A204.1 (cell line): ENCODE results near the gene KLF12.

ENCODE experiments used
- FAIRE-seq: peaks from 2 replicates; lab custom pipeline; 2012; peaks lifted over from hg19 to GRCh38; lab: Jason Lieb, UNC

The KLF12 gene

GRCh38 chr13:74102691-74103090 lies 31.5 kb downstream of the KLF12 start:
- no peak for FAIRE-seq

DNA sequence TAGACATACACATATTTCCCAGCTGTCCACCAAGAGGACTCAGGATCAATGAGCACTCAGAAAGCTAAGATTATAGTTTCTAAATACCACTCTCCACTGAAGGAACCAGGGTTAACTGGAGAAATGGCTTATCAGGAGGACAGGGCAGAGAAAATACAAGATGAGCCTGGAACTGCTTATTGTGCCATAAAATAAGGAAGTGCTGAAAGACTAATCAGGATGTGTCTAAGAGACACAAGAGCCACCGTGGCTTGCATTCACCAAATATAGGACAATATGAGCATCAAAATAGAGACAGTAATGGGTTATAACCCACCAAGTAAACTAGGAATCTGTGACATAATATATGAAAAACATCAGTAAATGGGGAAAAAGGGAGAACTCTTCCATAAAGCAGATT lies 32.8 kb downstream of the KLF12 start:
- FAIRE-seq = no peak

DNA sequence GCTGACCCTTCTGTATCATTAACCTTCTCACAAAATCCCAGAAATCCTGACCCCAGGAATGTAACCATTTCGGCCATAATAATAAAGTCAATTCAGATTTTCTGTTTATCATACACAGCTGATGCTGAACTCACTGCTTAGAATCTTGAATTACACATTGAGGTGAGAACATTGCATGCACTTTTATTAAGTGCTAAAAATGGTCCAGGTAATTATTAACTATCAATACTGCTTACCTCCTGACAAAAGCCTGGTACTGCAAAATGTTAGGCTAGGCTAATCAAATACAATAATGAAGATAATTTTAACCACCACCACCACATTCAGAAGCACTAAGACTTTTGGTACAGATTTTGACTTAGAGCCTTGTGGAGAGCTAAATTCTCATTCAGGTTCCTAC lies 36.1 kb downstream of the KLF12 start:
- no peak for FAIRE-seq

- FAIRE-seq = no peak
Observed at GRCh38 chr13:74097116-74097515, 37.1 kb downstream of the KLF12 start.

- no peak for FAIRE-seq
Observed at GRCh38 chr13:74093691-74094090, 40.5 kb downstream of the KLF12 start.

GRCh38 chr13:74092711-74093110 lies 41.5 kb downstream of the KLF12 start:
- no peak for FAIRE-seq

- FAIRE-seq = no peak
Observed at GRCh38 chr13:74090869-74091605, 43.2 kb downstream of the KLF12 start.

GRCh38 chr13:74090397-74090796 lies 43.8 kb downstream of the KLF12 start:
- no peak for FAIRE-seq

- FAIRE-seq = no peak
Observed at GRCh38 chr13:74087357-74087756, 46.8 kb downstream of the KLF12 start.
